K562 (cell line): ENCODE results near the gene CSNK1G3.

ENCODE experiments used
- CTCF ChIP-seq, 3 experiments: IDR thresholded peaks in 2 of 3; conservative IDR thresholded peaks in 1 of 3; 2 replicates each; pipeline ENCODE4 v1.5.1; 2011 to 2012; ENCODE audit warnings: low read length in 3 of 3, mild to moderate bottlenecking in 3 of 3, control low read depth in 2 of 3, improper control_type of control experiment in 1 of 3, inconsistent platforms in 1 of 3, low read depth in 1 of 3, mixed read lengths in 1 of 3, moderate library complexity in 1 of 3; ENCODE audit not compliant: insufficient read depth in 2 of 3
- HNRNPH1 ChIP-seq: fragments of 200-400 bp; formaldehyde crosslinking; optimal IDR thresholded peaks from 2 replicates; pipeline ENCODE3; 2017; ENCODE audit warnings: low read depth, mild to moderate bottlenecking, low read length, moderate library complexity
- MYNN ChIP-seq, 2 experiments: sonication (generic); formaldehyde crosslinking in 1 of 2; IDR thresholded peaks; 2 replicates each; pipeline versions ENCODE4 v1.5.0 to v1.6.1; 2016 to 2020; ENCODE audit warnings: antibody characterized with exemption in 1 of 2, missing genetic modification reagents in 1 of 2
- PHTF2 ChIP-seq: fragments of 250-450 bp; sonication (Bioruptor Pico); IDR thresholded peaks from 2 replicates; pipeline ENCODE4 v1.5.0; 2021; ENCODE audit warnings: mild to moderate bottlenecking
- POLR2AphosphoS5 ChIP-seq: IDR thresholded peaks from 2 replicates; pipeline ENCODE4 v1.6.1; 2011; ENCODE audit warnings: mild to moderate bottlenecking, low read depth, low read length, moderate library complexity; ENCODE audit not compliant: control insufficient read depth, insufficient read depth
- RCOR1 ChIP-seq, 2 experiments: IDR thresholded peaks; 2 replicates each; pipeline ENCODE4 v1.6.1; 2012; ENCODE audit warnings: low read depth in 2 of 2, low read length in 2 of 2, borderline replicate concordance in 1 of 2, improper control_type of control experiment in 1 of 2
- RFX5 ChIP-seq: IDR thresholded peaks from 2 replicates; pipeline ENCODE4 v1.6.1; 2011; ENCODE audit warnings: low read depth, mild to moderate bottlenecking, improper control_type of control experiment, low read length
- SMARCB1 ChIP-seq: IDR thresholded peaks from 2 replicates; pipeline ENCODE4 v1.6.1; 2011; ENCODE audit warnings: improper control_type of control experiment, low read depth; ENCODE audit not compliant: insufficient read length

GRCh38 chr5:123559434-123559775 lies 47.4 kb downstream of the CSNK1G3 start:
- no peak for TF ChIP-seq HNRNPH1
- TF ChIP-seq CTCF (IDR thresholded peaks at IDR 0.05 in 2 of 3, conservative IDR thresholded peaks at IDR 0.05 in 1 of 3; ENCODE audit: insufficient read depth in 2 of 3, low read depth in 1 of 3, low read length in 3 of 3), result no peak
- TF ChIP-seq RFX5, result no peak
- no peak for TF ChIP-seq SMARCB1
- TF ChIP-seq POLR2AphosphoS5, result no peak
- no peak for TF ChIP-seq PHTF2 (CRISPR knock-in tag)
- no peak for TF ChIP-seq MYNN (IDR thresholded peaks at IDR 0.05)
- TF ChIP-seq MYNN (CRISPR knock-in tag; IDR thresholded peaks at IDR 0.05), result no peak
- TF ChIP-seq RCOR1 (IDR thresholded peaks at IDR 0.05; ENCODE audit: borderline replicate concordance in 1 of 2, low read depth in 2 of 2, low read length in 2 of 2), result no peak
